Breast epithelium (tissue), 4 donors: Measurements from ENCODE around the gene DUXA. TPM values are rescaled to one million over a fixed set of nuclear protein-coding genes. Genes with fewer than 3 reads are reported as not detected.
"Not testable (repeated sequence)": the region's sequence is repeated elsewhere in the genome, so short reads cannot be mapped to it uniquely, and the experiment has no call there.

Experiments used
- DNase-seq, 2 donors: peaks; one replicate each; pipeline ENCODE4 v3.0.0-alpha.2; 2019; ENCODE audit warnings: low spot score in 2 of 2
- H3K27ac ChIP-seq, 2 donors: fragments of 200-600 bp; sonication (generic) in 1 of 2; one replicate each; pipeline ENCODE4 v1.5.1; 2016 to 2019; ENCODE audit warnings: mild to moderate bottlenecking in 1 of 2
- H3K27me3 ChIP-seq, 2 donors: fragments of 200-600 bp; sonication (generic) in 1 of 2; one replicate each; pipeline versions ENCODE4 v1.5.1 to v1.6.0; 2017 to 2019; ENCODE audit warnings: control low read depth in 1 of 2, mild to moderate bottlenecking in 1 of 2
- H3K36me3 ChIP-seq: fragments of 200-600 bp; one replicate; pipeline ENCODE4 v1.5.1; 2019
- H3K4me1 ChIP-seq, 2 donors: fragments of 200-600 bp; sonication (generic); one replicate each; pipeline ENCODE4 v1.5.1; 2016 to 2019; ENCODE audit warnings: control low read depth in 1 of 2
- H3K4me3 ChIP-seq, 3 donors: fragments of 200-600 bp; sonication (generic); 1 replicate in 2 of 3; 2 replicates in 1 of 3; pipeline ENCODE4 v1.5.1; 2016 to 2019; ENCODE audit warnings: mild to moderate bottlenecking in 3 of 3, moderate library complexity in 2 of 3
- H3K9me3 ChIP-seq, 2 donors: fragments of 200-600 bp; sonication (generic) in 1 of 2; one replicate each; pipeline ENCODE4 v1.5.1; 2016 to 2019; ENCODE audit warnings: control low read depth in 1 of 2
- POLR2A ChIP-seq: fragments of 450-650 bp; IDR thresholded peaks from one replicate; pipeline ENCODE4 v1.6.1; 2016; ENCODE audit warnings: antibody characterized with exemption, mild to moderate bottlenecking, moderate library complexity
- POLR2AphosphoS5 ChIP-seq, 3 donors: sonication (generic); formaldehyde crosslinking; IDR thresholded peaks; one replicate each; pipeline ENCODE4 v1.6.1; 2017; ENCODE audit warnings: antibody characterized with exemption in 3 of 3
- intact Hi-C: fragments of 100-400 bp; cut with DNase I; formaldehyde crosslinking; loops from one replicate; pipeline ENCODE4 v1.15.1; 2023; ENCODE audit warnings: low total_unique reads
- total RNA-seq, 3 donors: library from RNA; depleted of rRNA; stranded (reverse); fragments of >200 nt; gene quantifications; one replicate each; pipeline ENCODE4 v1.1.0, GENCODE V29; 2016
- TF ChIP-seq, protein P1 (sequence below), 3 donors: fragments of 450-650 bp; IDR thresholded peaks; one replicate each; pipeline ENCODE4 v1.5.1; 2016 to 2017; ENCODE audit warnings: antibody characterized with exemption in 3 of 3, mild to moderate bottlenecking in 3 of 3, moderate library complexity in 3 of 3

The DUXA gene
- total RNA-seq, 3 donors from 2014 or later: not detected

DNA sequence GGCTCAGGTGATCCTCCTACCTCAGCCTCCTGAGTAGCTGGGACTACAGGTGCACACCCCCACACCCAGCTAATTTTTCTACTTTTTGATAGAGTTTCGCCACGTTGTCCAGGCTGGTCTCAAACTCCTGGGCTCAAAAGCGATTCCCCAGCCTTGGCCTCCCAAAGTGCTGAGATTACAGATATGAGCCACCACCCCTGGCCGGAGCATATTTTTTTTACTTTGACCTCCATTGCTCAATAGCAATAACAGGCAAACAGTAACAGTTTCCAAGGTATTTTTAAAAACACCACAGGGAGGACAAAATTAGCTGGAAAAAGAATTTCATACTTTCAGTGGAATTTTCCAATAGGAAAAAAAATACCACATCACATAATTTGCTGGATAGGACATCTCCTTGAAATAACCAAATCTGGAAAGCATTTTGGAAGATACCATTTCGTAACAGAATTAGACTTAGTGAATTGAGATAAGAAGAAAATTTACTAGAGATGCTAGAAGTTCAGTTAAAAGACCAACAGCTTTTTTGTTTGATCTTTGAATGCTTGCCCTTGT, 5.2 kb downstream of the DUXA start:
- Histone ChIP-seq H3K4me3 (no peak overlapping the region), H3K9me3 (peaks cover 0 to 3% of the 10 kb centered on the region in 2 donors), H3K36me3 (no peaks in the 10 kb centered on the region), H3K4me1 (no peaks in the 10 kb centered on the region), H3K27ac (no peak overlapping the region), H3K27me3 (no peaks in the 10 kb centered on the region)
- no peak for TF ChIP-seq POLR2AphosphoS5 (IDR thresholded peaks at IDR 0.05)
- TF ChIP-seq, protein P1, sequence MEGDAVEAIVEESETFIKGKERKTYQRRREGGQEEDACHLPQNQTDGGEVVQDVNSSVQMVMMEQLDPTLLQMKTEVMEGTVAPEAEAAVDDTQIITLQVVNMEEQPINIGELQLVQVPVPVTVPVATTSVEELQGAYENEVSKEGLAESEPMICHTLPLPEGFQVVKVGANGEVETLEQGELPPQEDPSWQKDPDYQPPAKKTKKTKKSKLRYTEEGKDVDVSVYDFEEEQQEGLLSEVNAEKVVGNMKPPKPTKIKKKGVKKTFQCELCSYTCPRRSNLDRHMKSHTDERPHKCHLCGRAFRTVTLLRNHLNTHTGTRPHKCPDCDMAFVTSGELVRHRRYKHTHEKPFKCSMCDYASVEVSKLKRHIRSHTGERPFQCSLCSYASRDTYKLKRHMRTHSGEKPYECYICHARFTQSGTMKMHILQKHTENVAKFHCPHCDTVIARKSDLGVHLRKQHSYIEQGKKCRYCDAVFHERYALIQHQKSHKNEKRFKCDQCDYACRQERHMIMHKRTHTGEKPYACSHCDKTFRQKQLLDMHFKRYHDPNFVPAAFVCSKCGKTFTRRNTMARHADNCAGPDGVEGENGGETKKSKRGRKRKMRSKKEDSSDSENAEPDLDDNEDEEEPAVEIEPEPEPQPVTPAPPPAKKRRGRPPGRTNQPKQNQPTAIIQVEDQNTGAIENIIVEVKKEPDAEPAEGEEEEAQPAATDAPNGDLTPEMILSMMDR (IDR thresholded peaks at IDR 0.05): no peak
- TF ChIP-seq POLR2A: no peak
- DNase-seq: no peak
- intact Hi-C loops: no loop called here

DNA sequence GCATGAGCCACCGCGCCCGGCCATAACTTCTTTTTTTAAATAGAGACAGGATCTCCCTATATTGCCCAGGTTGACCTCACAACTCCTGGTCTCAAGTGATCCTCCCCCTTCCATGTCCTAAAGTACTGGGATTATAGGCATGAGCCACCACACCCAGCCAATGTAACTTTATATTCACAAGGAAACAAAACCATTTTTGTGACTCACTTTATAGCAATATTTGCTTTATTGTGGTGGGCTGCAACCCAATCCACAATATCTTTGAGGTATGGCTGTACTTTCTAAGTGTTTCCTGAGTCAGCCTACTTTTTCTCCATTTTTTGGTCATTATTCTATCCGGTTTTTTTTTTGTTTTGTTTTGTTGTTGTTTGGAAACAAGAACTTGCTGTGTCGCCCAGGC, 14.4 kb downstream of the DUXA start:
- no peak for DNase-seq
- Histone ChIP-seq H3K27me3 (no peaks in the 10 kb centered on the region), H3K9me3 (peaks cover 0 to 1% of the 10 kb centered on the region in 2 donors), H3K4me3 (no peak overlapping the region), H3K4me1 (no peaks in the 10 kb centered on the region), H3K27ac (no peak overlapping the region), H3K36me3 (no peaks in the 10 kb centered on the region)
- TF ChIP-seq, protein P1 (IDR thresholded peaks at IDR 0.05): no peak
- TF ChIP-seq POLR2AphosphoS5 (IDR thresholded peaks at IDR 0.05): no peak
- TF ChIP-seq POLR2A: no peak
- intact Hi-C loops: no loop called here

DNA sequence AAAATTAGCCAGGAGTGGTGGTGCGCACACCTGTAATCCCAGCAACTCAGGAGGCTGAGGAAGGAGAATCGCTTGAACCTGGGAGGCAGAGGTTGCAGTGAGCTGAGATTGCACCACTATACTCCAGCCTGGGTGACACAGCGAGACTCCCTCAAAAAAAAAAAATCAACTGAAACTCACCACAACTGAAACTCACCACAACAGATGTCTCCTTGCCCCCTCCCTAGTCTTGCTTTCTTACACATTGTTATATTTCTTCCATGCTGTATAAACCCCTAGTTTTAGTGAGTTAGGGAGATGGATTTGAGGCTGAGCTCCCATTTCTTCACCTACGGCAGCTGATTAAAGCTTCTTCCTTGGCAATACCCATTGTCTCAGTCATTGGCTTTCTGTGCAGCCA, 25.6 kb downstream of the DUXA start:
- Histone ChIP-seq H3K36me3 (no peaks in the 10 kb centered on the region), H3K9me3 (peaks cover 3 to 9% of the 10 kb centered on the region in 2 donors), H3K4me1 (no peaks in the 10 kb centered on the region), H3K4me3 (no peak overlapping the region), H3K27me3 (no peaks in the 10 kb centered on the region), H3K27ac (no peak overlapping the region)
- TF ChIP-seq, protein P1 (IDR thresholded peaks at IDR 0.05): no peak
- intact Hi-C loops: no loop called here
- no peak for DNase-seq

DNA sequence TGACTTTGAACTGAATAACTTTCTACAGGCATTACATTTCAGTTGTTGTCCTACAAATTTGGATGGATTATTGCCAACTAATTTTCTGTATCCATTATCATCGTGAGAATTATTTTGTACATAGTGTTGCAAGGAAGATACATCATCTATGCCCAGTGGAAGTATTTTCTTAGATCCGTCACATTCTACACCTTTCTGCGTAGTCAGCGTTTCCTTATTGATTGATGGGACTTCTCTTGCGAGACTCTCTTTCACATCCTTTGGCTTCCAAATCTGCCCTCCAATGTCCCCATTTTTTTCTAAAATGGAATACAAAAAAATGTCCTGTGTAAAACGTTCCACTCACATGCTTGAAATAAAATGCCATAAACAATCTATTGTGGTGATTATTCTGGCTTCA, 31.5 kb downstream of the DUXA start:
- no peak for DNase-seq
- TF ChIP-seq, protein P1 (IDR thresholded peaks at IDR 0.05): no peak
- no peak for TF ChIP-seq POLR2A
- no peak for TF ChIP-seq POLR2AphosphoS5 (IDR thresholded peaks at IDR 0.05)
- H3K27me3 ChIP-seq: no peaks in the 10 kb centered on the region

DNA sequence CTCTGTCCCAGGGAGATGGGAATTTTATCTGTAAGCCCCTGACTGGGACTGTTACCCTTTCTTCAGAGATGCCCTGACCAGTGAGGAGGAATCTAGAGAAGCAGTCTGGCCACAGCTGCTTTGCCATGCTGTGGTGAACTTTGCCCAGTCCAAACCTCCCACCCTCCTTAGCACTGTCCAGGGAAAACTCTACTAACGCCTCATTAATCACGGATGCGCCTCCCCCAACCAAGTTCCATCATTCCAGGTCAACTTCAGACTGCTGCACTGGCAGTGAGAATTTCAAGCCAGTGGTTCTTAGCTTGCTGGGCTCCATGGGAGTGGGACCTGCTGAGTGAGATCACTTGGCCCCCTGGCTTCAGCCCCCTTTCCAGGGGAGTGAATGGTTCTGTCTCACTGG, 39.9 kb downstream of the DUXA start:
- H3K27ac ChIP-seq, H3K4me3 ChIP-seq, H3K4me1 ChIP-seq, DNase-seq, intact Hi-C loops, H3K36me3 ChIP-seq, H3K9me3 ChIP-seq, H3K27me3 ChIP-seq: not testable (repeated sequence)

More for the DNA sequence above, 31.5 kb downstream of the DUXA start:
- Histone ChIP-seq H3K36me3 (no peaks in the 10 kb centered on the region), H3K9me3 (peaks cover 0 to 14% of the 10 kb centered on the region in 2 donors), H3K4me3 (no peak overlapping the region), H3K27ac (no peak overlapping the region), H3K4me1 (no peaks in the 10 kb centered on the region)
- intact Hi-C loops: no loop called here

DNA sequence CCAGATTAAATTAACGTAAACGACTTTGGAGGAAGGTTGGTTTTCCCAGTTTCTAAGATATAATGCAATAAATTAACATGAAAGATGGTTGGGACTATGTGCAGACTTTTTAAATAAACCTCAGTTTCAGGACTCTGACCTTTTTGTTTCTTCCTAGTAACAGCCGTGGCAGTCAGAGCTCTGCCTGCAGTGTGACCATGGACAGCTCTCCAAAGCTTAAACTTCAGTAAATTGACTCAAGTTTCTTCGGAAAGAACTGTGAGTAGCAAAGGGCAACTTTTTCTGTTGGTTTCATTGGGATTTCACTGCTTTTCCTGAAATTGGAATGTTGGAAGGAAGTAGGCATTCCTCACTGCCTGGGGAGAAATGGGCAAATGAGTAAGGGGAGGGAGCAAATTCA, 43.4 kb downstream of the DUXA start:
- TF ChIP-seq POLR2A (no peak), POLR2AphosphoS5 (IDR thresholded peaks at IDR 0.05) (no peak)
- TF ChIP-seq, protein P1 (IDR thresholded peaks at IDR 0.05): no peak
- intact Hi-C loops: no loop called here
- Histone ChIP-seq H3K4me1 (no peaks in the 10 kb centered on the region), H3K4me3 (no peak overlapping the region), H3K9me3 (peaks cover 3 to 10% of the 10 kb centered on the region in 2 donors), H3K27ac (no peak overlapping the region), H3K27me3 (peaks cover 0 to 10% of the 10 kb centered on the region in 2 donors), H3K36me3 (no peaks in the 10 kb centered on the region)
- DNase-seq: no peak
